GM10266 (cell line): ENCODE results near the gene TFF2.
A peak's percentile ranks its signal among the peaks of the same experiment; 100 is the strongest.

ENCODE experiments used
- DNase-seq: peaks from one replicate; pipeline ENCODE4 v3.0.0; 2012; ENCODE audit errors: extremely low spot score
- CTCF ChIP-seq: IDR thresholded peaks from 2 replicates; pipeline ENCODE4 v1.5.1; 2012; ENCODE audit warnings: mild to moderate bottlenecking, low read depth; ENCODE audit not compliant: control insufficient read depth, insufficient read depth; ENCODE audit errors: missing control alignments

TFF2 gene

GRCh38 chr21:42338729-42339715 is 11.8 kb downstream of the TFF2 start:
- DNase-seq: no peak
- TF ChIP-seq CTCF: no peak

- peak; percentile 67 for DNase-seq
- TF ChIP-seq CTCF: peak; percentile 63
These were observed 12.7 kb downstream of the TFF2 start for GRCh38 chr21:42337830-42338728.

GRCh38 chr21:42337276-42337675 is 13.5 kb downstream of the TFF2 start:
- DNase-seq: no peak
- TF ChIP-seq CTCF: no peak

GRCh38 chr21:42336054-42336453 is 14.7 kb downstream of the TFF2 start:
- TF ChIP-seq CTCF: no peak
- DNase-seq: no peak

- no peak for TF ChIP-seq CTCF
- no peak for DNase-seq
These were observed 18.1 kb downstream of the TFF2 start for GRCh38 chr21:42332557-42333317.

GRCh38 chr21:42331660-42332059 is 19.1 kb downstream of the TFF2 start:
- no peak for TF ChIP-seq CTCF
- no peak for DNase-seq
